Measurements from ENCODE around the gene RAB26.

GRCh38 chr16:2115591-2115973 lies 32.8 kb upstream of the RAB26 start:
- TF ChIP-seq CTCF (IDR thresholded peaks at IDR 0.05) (no peak), POLR2AphosphoS5 (IDR thresholded peaks at IDR 0.05) (no peak)
